ENCODE data around the gene PIGX.

- no peak for TF ChIP-seq POLR2A (IDR thresholded peaks at IDR 0.05)
- TF ChIP-seq EP300 (IDR thresholded peaks at IDR 0.05) = no peak
These were observed 49.2 kb upstream of the PIGX start for GRCh38 chr3:196662711-196663571.

Measured in upper lobe of left lung (tissue), 4 donors.